GM23338 (cell line): ENCODE measurements around the gene RUNX1. TPM values are rescaled to one million over a fixed set of nuclear protein-coding genes. Genes with fewer than 3 reads are reported as not detected.

Experiments used
- ATAC-seq: fragments of 200-7000 bp; cut with Tn5 transposase; 3 replicates; pipeline ENCODE4 v1.9.1; 2020
- DNase-seq: peaks from one replicate; pipeline ENCODE4 v3.0.0-alpha.2; 2015; ENCODE audit warnings: low spot score
- H2AFZ ChIP-seq: fragments of 200-600 bp; sonication (generic); 2 replicates; pipeline ENCODE4 v1.8.0; 2016; ENCODE audit warnings: antibody characterized with exemption, mild to moderate bottlenecking, moderate library complexity
- H3F3A ChIP-seq: fragments of 200-600 bp; sonication (generic); replicated peaks from 2 replicates; pipeline ENCODE4 v1.8.0; 2017; ENCODE audit warnings: antibody characterized with exemption, mixed run types, low read depth
- H3K27ac ChIP-seq: fragments of 200-600 bp; sonication (generic); 2 replicates; pipeline ENCODE4 v1.6.1; 2016; ENCODE audit warnings: low read depth
- H3K27me3 ChIP-seq: fragments of 200-600 bp; sonication (generic); 2 replicates; pipeline ENCODE4 v1.8.0; 2016; ENCODE audit warnings: mild to moderate bottlenecking, mixed run types, moderate library complexity; ENCODE audit not compliant: insufficient read depth
- H3K36me3 ChIP-seq: fragments of 200-600 bp; sonication (generic); 2 replicates; pipeline ENCODE4 v1.8.0; 2016; ENCODE audit warnings: mild to moderate bottlenecking; ENCODE audit not compliant: insufficient read depth
- H3K4me1 ChIP-seq: fragments of 200-600 bp; sonication (generic); 2 replicates; pipeline ENCODE4 v1.8.0; 2016; ENCODE audit warnings: mild to moderate bottlenecking, moderate library complexity; ENCODE audit not compliant: insufficient read depth
- H3K4me2 ChIP-seq: fragments of 200-600 bp; sonication (generic); 2 replicates; pipeline ENCODE4 v1.7.1; 2017; ENCODE audit warnings: mixed run types
- H3K4me3 ChIP-seq: fragments of 200-600 bp; sonication (generic); 2 replicates; pipeline ENCODE4 v1.6.1; 2016; ENCODE audit warnings: mixed run types
- H3K79me2 ChIP-seq: fragments of 200-600 bp; sonication (generic); replicated peaks from 2 replicates; pipeline ENCODE4 v1.8.0; 2017; ENCODE audit warnings: mild to moderate bottlenecking; ENCODE audit not compliant: insufficient read depth
- H3K9me2 ChIP-seq: fragments of 200-600 bp; sonication (generic); 2 replicates; pipeline ENCODE4 v1.8.0; 2017; ENCODE audit not compliant: insufficient read depth
- H4K20me1 ChIP-seq: fragments of 200-600 bp; sonication (generic); replicated peaks from 2 replicates; pipeline ENCODE4 v1.8.0; 2017; ENCODE audit warnings: mild to moderate bottlenecking; ENCODE audit not compliant: insufficient read depth
- H3K27ac Mint-ChIP-seq: 2 replicates; pipeline ENCODE4 v1.8.0; 2020; ENCODE audit warnings: inconsistent platforms, mild to moderate bottlenecking, moderate library complexity, mixed read lengths
- H3K27me3 Mint-ChIP-seq: 3 replicates; pipeline ENCODE4 v1.8.0; 2022; ENCODE audit warnings: low read depth, mild to moderate bottlenecking, moderate library complexity, mixed read lengths, inconsistent platforms; ENCODE audit not compliant: insufficient read depth, poor library complexity
- H3K36me3 Mint-ChIP-seq: 3 replicates; pipeline ENCODE4 v1.8.0; 2021; ENCODE audit warnings: low read depth, mild to moderate bottlenecking, inconsistent platforms, moderate library complexity, mixed read lengths
- H3K4me1 Mint-ChIP-seq: 3 replicates; pipeline ENCODE4 v1.8.0; 2020; ENCODE audit warnings: mild to moderate bottlenecking, inconsistent platforms, mixed read lengths
- H3K4me3 Mint-ChIP-seq: 3 replicates; pipeline ENCODE4 v1.8.0; 2021; ENCODE audit warnings: moderate library complexity, mild to moderate bottlenecking, inconsistent platforms, mixed read lengths
- H3K9me3 Mint-ChIP-seq: 3 replicates; pipeline ENCODE4 v1.8.0; 2020; ENCODE audit warnings: moderate library complexity, mild to moderate bottlenecking, inconsistent platforms, mixed read lengths
- CREB1 ChIP-seq: fragments of 250-450 bp; sonication (Bioruptor Pico); IDR thresholded peaks from 2 replicates; pipeline ENCODE4 v1.5.0; 2020; ENCODE audit warnings: low read depth, mild to moderate bottlenecking, moderate library complexity
- EZH2 ChIP-seq: fragments of 200-600 bp; sonication (generic); IDR thresholded peaks from one replicate; pipeline ENCODE4 v1.8.0; 2017; ENCODE audit warnings: antibody characterized with exemption, mild to moderate bottlenecking, low read depth; ENCODE audit not compliant: unreplicated experiment
- NANOG ChIP-seq: IDR thresholded peaks from 2 replicates; pipeline ENCODE4 v1.6.1; 2016; ENCODE audit warnings: antibody characterized with exemption, borderline replicate concordance
- POLR2AphosphoS5 ChIP-seq: IDR thresholded peaks from 2 replicates; pipeline ENCODE4 v1.6.1; 2016; ENCODE audit warnings: antibody characterized with exemption, low read depth
- STAT1 ChIP-seq: IDR thresholded peaks from one replicate; pipeline ENCODE4 v1.6.1; 2016; ENCODE audit warnings: antibody characterized with exemption; ENCODE audit not compliant: unreplicated experiment
- ZNF114 ChIP-seq: fragments of 250-450 bp; sonication (Bioruptor Pico); IDR thresholded peaks from 2 replicates; pipeline ENCODE4 v1.5.0; 2020; ENCODE audit warnings: mild to moderate bottlenecking, moderate library complexity
- ZNF331 ChIP-seq: fragments of 250-450 bp; sonication (Bioruptor Pico); IDR thresholded peaks from 2 replicates; pipeline ENCODE4 v1.5.0; 2020; ENCODE audit warnings: low read depth, mild to moderate bottlenecking, moderate library complexity
- polyA plus RNA-seq: library from polyadenylated mRNA; unstranded; fragments of >200 nt; fragmentation: Nextera tagmentation; extraction: Ambion mirVana; gene quantifications from 2 replicates; pipeline ENCODE4 v1.2.1, GENCODE V29; 2016
- total RNA-seq: library from RNA; depleted of rRNA; stranded (reverse); fragments of >200 nt; shearing (Covaris generic); gene quantifications from 2 replicates; pipeline ENCODE4 v1.2.3, GENCODE V29; 2014
- TF ChIP-seq, protein P1 (sequence below): fragments of 250-450 bp; sonication (Bioruptor Pico); IDR thresholded peaks from 2 replicates; pipeline ENCODE4 v1.5.0; 2020; ENCODE audit warnings: mild to moderate bottlenecking, moderate library complexity
- TF ChIP-seq, protein P2 (sequence below): IDR thresholded peaks from 2 replicates; pipeline ENCODE4 v1.6.1; 2016; ENCODE audit warnings: antibody characterized with exemption
- TF ChIP-seq, protein P3 (sequence below): IDR thresholded peaks from one replicate; pipeline ENCODE4 v1.6.1; 2018; ENCODE audit warnings: antibody characterized with exemption; ENCODE audit not compliant: unreplicated experiment
- TF ChIP-seq, protein P4 (sequence below), 2 experiments: fragments of 200-600 bp in 1 of 2; sonication (generic) in 1 of 2; conservative IDR thresholded peaks; 2 replicates each; pipeline versions ENCODE4 v1.5.1 to v1.6.1; 2016 to 2017; ENCODE audit warnings: antibody characterized with exemption in 2 of 2, low read depth in 2 of 2, mild to moderate bottlenecking in 2 of 2, moderate library complexity in 1 of 2

The RUNX1 gene
- total and polyA plus RNA-seq, 2 experiments from 2014 or later = 0.29 to 1.1 TPM

DNA sequence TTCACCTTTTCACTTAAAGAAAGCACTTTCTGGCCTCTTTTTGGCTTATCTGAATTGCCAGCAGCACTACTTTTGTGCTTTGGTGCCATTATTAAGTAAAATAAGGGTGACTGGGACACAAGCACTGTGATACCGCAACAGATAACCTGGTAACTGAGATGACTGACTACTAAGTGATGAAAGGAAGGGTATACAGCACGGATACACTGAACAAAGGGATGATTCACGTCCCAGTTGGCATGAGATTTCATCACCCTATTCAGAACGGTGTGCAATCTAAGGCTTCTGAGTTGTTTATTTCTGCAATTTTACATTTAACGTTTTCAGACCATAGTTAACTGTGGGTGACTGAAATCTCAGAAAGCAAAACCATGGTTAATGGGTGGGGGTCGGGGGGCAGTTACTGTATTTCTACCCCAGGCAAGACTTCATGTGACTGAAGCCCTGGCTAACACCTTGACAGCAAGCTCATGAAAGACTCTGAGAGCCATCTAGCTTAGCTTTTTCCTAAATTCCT, 277.5 kb downstream of the RUNX1 start (continued):
- TF ChIP-seq, protein P1, sequence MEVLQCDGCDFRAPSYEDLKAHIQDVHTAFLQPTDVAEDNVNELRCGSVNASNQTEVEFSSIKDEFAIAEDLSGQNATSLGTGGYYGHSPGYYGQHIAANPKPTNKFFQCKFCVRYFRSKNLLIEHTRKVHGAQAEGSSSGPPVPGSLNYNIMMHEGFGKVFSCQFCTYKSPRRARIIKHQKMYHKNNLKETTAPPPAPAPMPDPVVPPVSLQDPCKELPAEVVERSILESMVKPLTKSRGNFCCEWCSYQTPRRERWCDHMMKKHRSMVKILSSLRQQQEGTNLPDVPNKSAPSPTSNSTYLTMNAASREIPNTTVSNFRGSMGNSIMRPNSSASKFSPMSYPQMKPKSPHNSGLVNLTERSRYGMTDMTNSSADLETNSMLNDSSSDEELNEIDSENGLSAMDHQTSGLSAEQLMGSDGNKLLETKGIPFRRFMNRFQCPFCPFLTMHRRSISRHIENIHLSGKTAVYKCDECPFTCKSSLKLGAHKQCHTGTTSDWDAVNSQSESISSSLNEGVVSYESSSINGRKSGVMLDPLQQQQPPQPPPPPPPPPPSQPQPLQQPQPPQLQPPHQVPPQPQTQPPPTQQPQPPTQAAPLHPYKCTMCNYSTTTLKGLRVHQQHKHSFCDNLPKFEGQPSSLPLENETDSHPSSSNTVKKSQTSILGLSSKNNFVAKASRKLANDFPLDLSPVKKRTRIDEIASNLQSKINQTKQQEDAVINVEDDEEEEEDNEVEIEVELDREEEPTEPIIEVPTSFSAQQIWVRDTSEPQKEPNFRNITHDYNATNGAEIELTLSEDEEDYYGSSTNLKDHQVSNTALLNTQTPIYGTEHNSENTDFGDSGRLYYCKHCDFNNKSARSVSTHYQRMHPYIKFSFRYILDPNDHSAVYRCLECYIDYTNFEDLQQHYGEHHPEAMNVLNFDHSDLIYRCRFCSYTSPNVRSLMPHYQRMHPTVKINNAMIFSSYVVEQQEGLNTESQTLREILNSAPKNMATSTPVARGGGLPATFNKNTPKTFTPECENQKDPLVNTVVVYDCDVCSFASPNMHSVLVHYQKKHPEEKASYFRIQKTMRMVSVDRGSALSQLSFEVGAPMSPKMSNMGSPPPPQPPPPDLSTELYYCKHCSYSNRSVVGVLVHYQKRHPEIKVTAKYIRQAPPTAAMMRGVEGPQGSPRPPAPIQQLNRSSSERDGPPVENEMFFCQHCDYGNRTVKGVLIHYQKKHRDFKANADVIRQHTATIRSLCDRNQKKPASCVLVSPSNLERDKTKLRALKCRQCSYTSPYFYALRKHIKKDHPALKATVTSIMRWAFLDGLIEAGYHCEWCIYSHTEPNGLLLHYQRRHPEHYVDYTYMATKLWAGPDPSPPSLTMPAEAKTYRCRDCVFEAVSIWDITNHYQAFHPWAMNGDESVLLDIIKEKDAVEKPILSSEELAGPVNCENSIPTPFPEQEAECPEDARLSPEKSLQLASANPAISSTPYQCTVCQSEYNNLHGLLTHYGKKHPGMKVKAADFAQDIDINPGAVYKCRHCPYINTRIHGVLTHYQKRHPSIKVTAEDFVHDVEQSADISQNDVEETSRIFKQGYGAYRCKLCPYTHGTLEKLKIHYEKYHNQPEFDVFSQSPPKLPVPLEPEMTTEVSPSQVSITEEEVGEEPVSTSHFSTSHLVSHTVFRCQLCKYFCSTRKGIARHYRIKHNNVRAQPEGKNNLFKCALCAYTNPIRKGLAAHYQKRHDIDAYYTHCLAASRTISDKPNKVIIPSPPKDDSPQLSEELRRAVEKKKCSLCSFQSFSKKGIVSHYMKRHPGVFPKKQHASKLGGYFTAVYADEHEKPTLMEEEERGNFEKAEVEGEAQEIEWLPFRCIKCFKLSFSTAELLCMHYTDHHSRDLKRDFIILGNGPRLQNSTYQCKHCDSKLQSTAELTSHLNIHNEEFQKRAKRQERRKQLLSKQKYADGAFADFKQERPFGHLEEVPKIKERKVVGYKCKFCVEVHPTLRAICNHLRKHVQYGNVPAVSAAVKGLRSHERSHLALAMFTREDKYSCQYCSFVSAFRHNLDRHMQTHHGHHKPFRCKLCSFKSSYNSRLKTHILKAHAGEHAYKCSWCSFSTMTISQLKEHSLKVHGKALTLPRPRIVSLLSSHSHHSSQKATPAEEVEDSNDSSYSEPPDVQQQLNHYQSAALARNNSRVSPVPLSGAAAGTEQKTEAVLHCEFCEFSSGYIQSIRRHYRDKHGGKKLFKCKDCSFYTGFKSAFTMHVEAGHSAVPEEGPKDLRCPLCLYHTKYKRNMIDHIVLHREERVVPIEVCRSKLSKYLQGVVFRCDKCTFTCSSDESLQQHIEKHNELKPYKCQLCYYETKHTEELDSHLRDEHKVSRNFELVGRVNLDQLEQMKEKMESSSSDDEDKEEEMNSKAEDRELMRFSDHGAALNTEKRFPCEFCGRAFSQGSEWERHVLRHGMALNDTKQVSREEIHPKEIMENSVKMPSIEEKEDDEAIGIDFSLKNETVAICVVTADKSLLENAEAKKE = no peak

DNA sequence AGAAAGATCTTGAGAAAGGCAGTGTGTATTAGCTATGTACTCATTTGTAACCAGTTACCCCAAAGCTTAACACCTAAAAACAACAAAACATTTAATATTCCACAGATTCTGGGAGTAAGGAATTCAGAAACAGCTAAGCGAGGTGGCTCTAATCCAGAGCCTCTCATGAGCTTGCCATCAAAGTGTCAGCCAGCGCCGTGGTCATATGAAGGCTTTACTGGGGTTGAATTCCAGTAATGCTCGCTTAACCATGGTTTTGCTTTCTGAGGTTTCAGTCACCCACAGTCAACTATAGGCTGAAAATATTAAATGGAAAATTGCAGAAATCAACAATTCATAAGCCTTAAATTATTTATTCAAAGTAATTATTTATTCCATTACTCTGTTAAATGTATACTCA, 278.5 kb downstream of the RUNX1 start:
- Mint-ChIP-seq H3K27ac (no peak overlapping the region), H3K27me3 (peaks cover 3% of the 10 kb centered on the region), H3K9me3 (no peaks in the 10 kb centered on the region; the same call in 2 of the 3 replicates), H3K4me3 (no peak overlapping the region), H3K36me3 (no peaks in the 10 kb centered on the region), H3K4me1 (no peaks in the 10 kb centered on the region)
- ATAC-seq = no peak
- no peaks in the 10 kb centered on the region for H3K27me3 ChIP-seq
- DNase-seq = no peak
- no peaks in the 10 kb centered on the region for H3F3A ChIP-seq
- H2AFZ ChIP-seq = no peak overlapping the region
- no peaks in the 10 kb centered on the region for H3K9me2 ChIP-seq
- H3K27ac ChIP-seq = no peak overlapping the region
- no peaks in the 10 kb centered on the region for H3K36me3 ChIP-seq
- H3K4me2 ChIP-seq = no peak overlapping the region
- H3K4me3 ChIP-seq = no peak overlapping the region
- H4K20me1 ChIP-seq = no peaks in the 10 kb centered on the region
- no peaks in the 10 kb centered on the region for H3K79me2 ChIP-seq
- no peaks in the 10 kb centered on the region for H3K4me1 ChIP-seq
- TF ChIP-seq, protein P2, sequence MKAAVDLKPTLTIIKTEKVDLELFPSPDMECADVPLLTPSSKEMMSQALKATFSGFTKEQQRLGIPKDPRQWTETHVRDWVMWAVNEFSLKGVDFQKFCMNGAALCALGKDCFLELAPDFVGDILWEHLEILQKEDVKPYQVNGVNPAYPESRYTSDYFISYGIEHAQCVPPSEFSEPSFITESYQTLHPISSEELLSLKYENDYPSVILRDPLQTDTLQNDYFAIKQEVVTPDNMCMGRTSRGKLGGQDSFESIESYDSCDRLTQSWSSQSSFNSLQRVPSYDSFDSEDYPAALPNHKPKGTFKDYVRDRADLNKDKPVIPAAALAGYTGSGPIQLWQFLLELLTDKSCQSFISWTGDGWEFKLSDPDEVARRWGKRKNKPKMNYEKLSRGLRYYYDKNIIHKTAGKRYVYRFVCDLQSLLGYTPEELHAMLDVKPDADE = no peak
- TF ChIP-seq POLR2AphosphoS5 (no peak), ZNF114 (no peak), ZNF331 (CRISPR knock-in tag) (no peak), CREB1 (CRISPR knock-in tag) (no peak), STAT1 (no peak), NANOG (no peak), EZH2 (no peak)
- TF ChIP-seq, protein P3, sequence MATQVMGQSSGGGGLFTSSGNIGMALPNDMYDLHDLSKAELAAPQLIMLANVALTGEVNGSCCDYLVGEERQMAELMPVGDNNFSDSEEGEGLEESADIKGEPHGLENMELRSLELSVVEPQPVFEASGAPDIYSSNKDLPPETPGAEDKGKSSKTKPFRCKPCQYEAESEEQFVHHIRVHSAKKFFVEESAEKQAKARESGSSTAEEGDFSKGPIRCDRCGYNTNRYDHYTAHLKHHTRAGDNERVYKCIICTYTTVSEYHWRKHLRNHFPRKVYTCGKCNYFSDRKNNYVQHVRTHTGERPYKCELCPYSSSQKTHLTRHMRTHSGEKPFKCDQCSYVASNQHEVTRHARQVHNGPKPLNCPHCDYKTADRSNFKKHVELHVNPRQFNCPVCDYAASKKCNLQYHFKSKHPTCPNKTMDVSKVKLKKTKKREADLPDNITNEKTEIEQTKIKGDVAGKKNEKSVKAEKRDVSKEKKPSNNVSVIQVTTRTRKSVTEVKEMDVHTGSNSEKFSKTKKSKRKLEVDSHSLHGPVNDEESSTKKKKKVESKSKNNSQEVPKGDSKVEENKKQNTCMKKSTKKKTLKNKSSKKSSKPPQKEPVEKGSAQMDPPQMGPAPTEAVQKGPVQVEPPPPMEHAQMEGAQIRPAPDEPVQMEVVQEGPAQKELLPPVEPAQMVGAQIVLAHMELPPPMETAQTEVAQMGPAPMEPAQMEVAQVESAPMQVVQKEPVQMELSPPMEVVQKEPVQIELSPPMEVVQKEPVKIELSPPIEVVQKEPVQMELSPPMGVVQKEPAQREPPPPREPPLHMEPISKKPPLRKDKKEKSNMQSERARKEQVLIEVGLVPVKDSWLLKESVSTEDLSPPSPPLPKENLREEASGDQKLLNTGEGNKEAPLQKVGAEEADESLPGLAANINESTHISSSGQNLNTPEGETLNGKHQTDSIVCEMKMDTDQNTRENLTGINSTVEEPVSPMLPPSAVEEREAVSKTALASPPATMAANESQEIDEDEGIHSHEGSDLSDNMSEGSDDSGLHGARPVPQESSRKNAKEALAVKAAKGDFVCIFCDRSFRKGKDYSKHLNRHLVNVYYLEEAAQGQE = no peak
- TF ChIP-seq, protein P4, sequence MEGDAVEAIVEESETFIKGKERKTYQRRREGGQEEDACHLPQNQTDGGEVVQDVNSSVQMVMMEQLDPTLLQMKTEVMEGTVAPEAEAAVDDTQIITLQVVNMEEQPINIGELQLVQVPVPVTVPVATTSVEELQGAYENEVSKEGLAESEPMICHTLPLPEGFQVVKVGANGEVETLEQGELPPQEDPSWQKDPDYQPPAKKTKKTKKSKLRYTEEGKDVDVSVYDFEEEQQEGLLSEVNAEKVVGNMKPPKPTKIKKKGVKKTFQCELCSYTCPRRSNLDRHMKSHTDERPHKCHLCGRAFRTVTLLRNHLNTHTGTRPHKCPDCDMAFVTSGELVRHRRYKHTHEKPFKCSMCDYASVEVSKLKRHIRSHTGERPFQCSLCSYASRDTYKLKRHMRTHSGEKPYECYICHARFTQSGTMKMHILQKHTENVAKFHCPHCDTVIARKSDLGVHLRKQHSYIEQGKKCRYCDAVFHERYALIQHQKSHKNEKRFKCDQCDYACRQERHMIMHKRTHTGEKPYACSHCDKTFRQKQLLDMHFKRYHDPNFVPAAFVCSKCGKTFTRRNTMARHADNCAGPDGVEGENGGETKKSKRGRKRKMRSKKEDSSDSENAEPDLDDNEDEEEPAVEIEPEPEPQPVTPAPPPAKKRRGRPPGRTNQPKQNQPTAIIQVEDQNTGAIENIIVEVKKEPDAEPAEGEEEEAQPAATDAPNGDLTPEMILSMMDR (conservative IDR thresholded peaks at IDR 0.05; ENCODE audit: low read depth in 2 of 2) = no peak
